A549 (cell line): ENCODE measurements around the gene ACTR5. TPM values are rescaled to one million over a fixed set of nuclear protein-coding genes. Genes with fewer than 3 reads are reported as not detected.

Source experiments
- ATAC-seq, 2 experiments: fragments of 200-7000 bp in 1 of 2; fragments of >200 bp in 1 of 2; cut with Nextera tagmentation in 1 of 2; cut with Tn5 transposase in 1 of 2; 3 replicates each; pipeline versions ENCODE4 v1.8.0 to v1.9.1; 2018 to 2020; ENCODE audit warnings: mild to moderate bottlenecking in 1 of 2, moderate library complexity in 1 of 2
- CTCF ChIA-PET: fragments of 300-600 bp; sonication (Branson Sonifier 250); formaldehyde crosslinking; extraction: SDS; loops from one replicate; lab custom pipeline; 2021; ENCODE audit warnings: antibody characterized with exemption, inconsistent platforms; lab: Yijun Ruan, JAX
- POLR2A ChIA-PET: fragments of 350-600 bp; formaldehyde crosslinking; extraction: SDS; loops from one replicate; lab custom pipeline; 2021; ENCODE audit warnings: antibody characterized with exemption, inconsistent platforms; lab: Yijun Ruan, JAX
- DNase-seq, 2 experiments: peaks; one replicate each; pipeline versions ENCODE4 v3.0.0 to v3.0.0-alpha.2; 2011 to 2016; ENCODE audit warnings: low read depth in 1 of 2, low spot score in 1 of 2
- FAIRE-seq: peaks from 2 replicates; lab custom pipeline; 2011; peaks lifted over from hg19 to GRCh38; lab: Jason Lieb, UNC
- H3K27ac ChIP-seq, 2 experiments: fragments of >200 bp; sonication (Bioruptor Twin); formaldehyde crosslinking; 3 replicates each; pipeline ENCODE4 v1.5.1; 2016 to 2017
- H3K4me1 ChIP-seq: fragments of >200 bp; sonication (Bioruptor Twin); formaldehyde crosslinking; 3 replicates; pipeline ENCODE4 v1.6.1; 2016
- H3K4me2 ChIP-seq: fragments of >200 bp; sonication (Bioruptor Twin); formaldehyde crosslinking; 3 replicates; pipeline ENCODE4 v1.6.1; 2016
- H3K4me3 ChIP-seq: fragments of >200 bp; sonication (Bioruptor Twin); formaldehyde crosslinking; 3 replicates; pipeline ENCODE4 v1.5.1; 2016
- H3K9me3 ChIP-seq: fragments of >200 bp; sonication (Bioruptor Twin); formaldehyde crosslinking; 3 replicates; pipeline ENCODE4 v1.6.1; 2016
- ATOH8 ChIP-seq: fragments of 250-450 bp; sonication (Bioruptor Pico); IDR thresholded peaks from 2 replicates; pipeline ENCODE4 v1.5.0; 2020; ENCODE audit warnings: low read depth, mild to moderate bottlenecking, moderate library complexity
- BCL3 ChIP-seq: fragments of >200 bp; sonication (Bioruptor Twin); formaldehyde crosslinking; IDR thresholded peaks from 3 replicates; pipeline ENCODE4 v1.6.1; 2016
- BHLHE40 ChIP-seq: IDR thresholded peaks from 2 replicates; pipeline ENCODE4 v1.6.1; 2012; ENCODE audit warnings: low read depth, low read length, inconsistent platforms
- CBX8 ChIP-seq: fragments of 200-600 bp; sonication (generic); IDR thresholded peaks from 2 replicates; pipeline ENCODE4 v1.6.1; 2016
- CEBPB ChIP-seq, 2 experiments: fragments of >200 bp in 1 of 2; sonication (Bioruptor Twin) in 1 of 2; formaldehyde crosslinking in 1 of 2; IDR thresholded peaks; 2 replicates each; pipeline ENCODE4 v1.6.1; 2012 to 2016
- CHD4 ChIP-seq: fragments of 200-600 bp; sonication (generic); IDR thresholded peaks from 2 replicates; pipeline ENCODE4 v1.6.1; 2016; ENCODE audit warnings: antibody characterized with exemption, mild to moderate bottlenecking, borderline replicate concordance
- EHF ChIP-seq: fragments of 250-450 bp; sonication (Bioruptor Pico); IDR thresholded peaks from 2 replicates; pipeline ENCODE4 v1.5.0; 2020; ENCODE audit warnings: mild to moderate bottlenecking
- EHMT2 ChIP-seq: fragments of 200-600 bp; sonication (generic); IDR thresholded peaks from 2 replicates; pipeline ENCODE4 v1.6.1; 2016; ENCODE audit warnings: antibody characterized with exemption, low read depth, mild to moderate bottlenecking, moderate library complexity
- FOXS1 ChIP-seq: fragments of 250-450 bp; sonication (Bioruptor Pico); IDR thresholded peaks from 2 replicates; pipeline ENCODE4 v1.5.0; 2020; ENCODE audit warnings: mild to moderate bottlenecking, moderate library complexity
- GATA3 ChIP-seq: IDR thresholded peaks from 2 replicates; pipeline ENCODE4 v1.6.1; 2012; ENCODE audit warnings: borderline replicate concordance
- HES2 ChIP-seq: fragments of >200 bp; sonication (Bioruptor Twin); formaldehyde crosslinking; IDR thresholded peaks from 2 replicates; pipeline ENCODE4 v1.6.1; 2016
- HOXB13 ChIP-seq: fragments of 250-450 bp; sonication (Bioruptor Pico); IDR thresholded peaks from 2 replicates; pipeline ENCODE4 v1.5.0; 2020; ENCODE audit warnings: low read depth, mild to moderate bottlenecking, moderate library complexity
- HOXB5 ChIP-seq: fragments of 250-450 bp; sonication (Bioruptor Pico); IDR thresholded peaks from 2 replicates; pipeline ENCODE4 v1.5.0; 2020; ENCODE audit warnings: mild to moderate bottlenecking, moderate library complexity
- KDM1A ChIP-seq: fragments of 200-600 bp; sonication (generic); IDR thresholded peaks from 2 replicates; pipeline ENCODE4 v1.6.1; 2016; ENCODE audit warnings: low read depth, mild to moderate bottlenecking
- MAFK ChIP-seq: fragments of 450-650 bp; IDR thresholded peaks from 2 replicates; pipeline ENCODE4 v1.6.1; 2014; ENCODE audit not compliant: partially characterized antibody
- NFE2L2 ChIP-seq: fragments of 150-350 bp; conservative IDR thresholded peaks from 2 replicates; pipeline ENCODE4 v1.6.1; 2014; ENCODE audit warnings: low read length
- NR3C1 ChIP-seq: fragments of >200 bp; sonication (Bioruptor Twin); formaldehyde crosslinking; IDR thresholded peaks from 3 replicates; pipeline ENCODE4 v1.6.1; 2017
- PHF8 ChIP-seq: fragments of 200-600 bp; sonication (generic); IDR thresholded peaks from 2 replicates; pipeline ENCODE4 v1.6.1; 2016; ENCODE audit warnings: low read depth, mild to moderate bottlenecking, antibody characterized with exemption, moderate library complexity, borderline replicate concordance
- RAD21 ChIP-seq, 2 experiments: fragments of >200 bp in 1 of 2; sonication (Bioruptor Twin) in 1 of 2; formaldehyde crosslinking in 1 of 2; IDR thresholded peaks in 1 of 2; conservative IDR thresholded peaks in 1 of 2; 2 replicates in 1 of 2; 3 replicates in 1 of 2; pipeline ENCODE4 v1.6.1; 2012 to 2018; ENCODE audit warnings: inconsistent platforms in 1 of 2
- RARB ChIP-seq: fragments of 250-450 bp; sonication (Bioruptor Pico); IDR thresholded peaks from 2 replicates; pipeline ENCODE4 v1.8.0; 2021; ENCODE audit warnings: mild to moderate bottlenecking, moderate library complexity
- RFX5 ChIP-seq: fragments of 450-650 bp; IDR thresholded peaks from 2 replicates; pipeline ENCODE4 v1.7.1; 2014; ENCODE audit warnings: antibody characterized with exemption, mild to moderate bottlenecking, moderate library complexity
- SREBF2 ChIP-seq: fragments of 450-650 bp; IDR thresholded peaks from 2 replicates; pipeline ENCODE4 v1.6.1; 2014; ENCODE audit warnings: mild to moderate bottlenecking, moderate library complexity
- TFCP2L1 ChIP-seq: fragments of 250-450 bp; sonication (Bioruptor Pico); IDR thresholded peaks from 2 replicates; pipeline ENCODE4 v1.5.0; 2021; ENCODE audit warnings: mild to moderate bottlenecking
- ZFP36 ChIP-seq: fragments of 450-650 bp; IDR thresholded peaks from 2 replicates; pipeline ENCODE4 v1.6.1; 2014; ENCODE audit warnings: borderline replicate concordance; ENCODE audit not compliant: partially characterized antibody
- ZSCAN20 ChIP-seq: fragments of 250-450 bp; sonication (Bioruptor Pico); IDR thresholded peaks from 2 replicates; pipeline ENCODE4 v1.8.0; 2022; ENCODE audit warnings: mild to moderate bottlenecking, moderate library complexity
- WGBS: methylation state at CpG from one replicate; pipeline ENCODE4 v1.1.6; 2017; ENCODE audit errors: missing lambda C conversion rate; 5-methylcytosine and 5-hydroxymethylcytosine counted together
- polyA plus RNA-seq, 4 experiments: library from polyadenylated mRNA; depleted of rRNA in 3 of 4; stranded (reverse); fragments of >200 nt; fragmentation: RNase III in 1 of 4; extraction: RNeasy Plus Mini Kit Qiagen cat#74134 plus additional on column Dnase treatment in 1 of 4; gene quantifications; 2 replicates in 3 of 4; 3 replicates in 1 of 4; pipeline ENCODE4 v1.2.3, GENCODE V29; 2011 to 2017

Gene ACTR5
- polyA plus RNA-seq, 2 of the 4 experiments (the other 2 are of a cell fraction) = 9.3 to 11.9 TPM

GRCh38 chr20:38776363-38776762 is 28.1 kb downstream of the ACTR5 start:
- H3K4me2 ChIP-seq = no peak overlapping the region
- ATAC-seq (no peak), DNase-seq (no peak), FAIRE-seq (no peak)
- POLR2A ChIA-PET = no interaction called here
- CTCF ChIA-PET = interaction anchor here (2.5 kb wide), 1 partner anchor 14 kb away, joined by 8 read pairs; no protein-coding TSS in a partner anchor
- no peak overlapping the region for H3K4me3 ChIP-seq
- H3K4me1 ChIP-seq = no peaks in the 10 kb centered on the region
- WGBS = 97% methylated on average over 11 of the region's 11 CpGs
- H3K9me3 ChIP-seq = 0 out of 3 replicates have a peak, but pooled peaks cover 3% of the 10 kb centered on the region
- TF ChIP-seq NFE2L2 (no peak), BHLHE40 (no peak), FOXS1 (CRISPR knock-in tag) (no peak), RARB (no peak), CHD4 (no peak), SREBF2 (no peak), GATA3 (no peak), PHF8 (no peak), HOXB5 (CRISPR knock-in tag) (no peak), CEBPB (IDR thresholded peaks at IDR 0.05) (no peak), ATOH8 (no peak), RAD21 (conservative IDR thresholded peaks at IDR 0.05 in 1 of 2, IDR thresholded peaks at IDR 0.05 in 1 of 2) (no peak), TFCP2L1 (no peak), MAFK (no peak), NR3C1 (no peak), ZFP36 (no peak), BCL3 (no peak), RFX5 (no peak), HOXB13 (no peak)
- H3K27ac ChIP-seq = no peak overlapping the region

- no peak for ATAC-seq
- H3K27ac ChIP-seq = no peak overlapping the region
- no peaks in the 10 kb centered on the region for H3K9me3 ChIP-seq
- no peak for DNase-seq
- TF ChIP-seq KDM1A (no peak), EHMT2 (no peak), CEBPB (IDR thresholded peaks at IDR 0.05) (no peak), CBX8 (no peak), HES2 (no peak), EHF (no peak), ZSCAN20 (CRISPR knock-in tag) (no peak), MAFK (no peak)
- no peaks in the 10 kb centered on the region for H3K4me1 ChIP-seq
- H3K4me2 ChIP-seq = no peak overlapping the region
- FAIRE-seq = no peak
- WGBS = 82% methylated on average over 18 of the region's 19 CpGs
- CTCF ChIA-PET = interaction anchor here (0.7 to 1.8 kb wide), 4 partner anchors 9 to 392 kb away, joined by 3 to 11 read pairs (median 3); no protein-coding TSS in a partner anchor
- POLR2A ChIA-PET = no interaction called here
- H3K4me3 ChIP-seq = no peak overlapping the region
These were observed 31.2 kb downstream of the ACTR5 start for GRCh38 chr20:38779247-38780097.
